ENCODE results near the gene ALOX5AP. TPM values are rescaled to one million over a fixed set of nuclear protein-coding genes. Genes with fewer than 3 reads are reported as not detected.

The ALOX5AP gene
- total and polyA plus RNA-seq, 9 of the 15 experiments (the other 6 are each of a cell fraction or from before 2014, with no cell fraction given), result 0.31 TPM; not detected in 8

- H3K79me2 ChIP-seq (ENCODE audit: control insufficient read depth, insufficient read depth, low read length), result no peaks in the 10 kb centered on the region
- H3K4me3 ChIP-seq, result no peak overlapping the region
- no peaks in the 10 kb centered on the region for H3K4me1 ChIP-seq (replicated peaks in 1 of 2; ENCODE audit: control insufficient read depth in 2 of 2, insufficient read depth in 2 of 2, low read length in 2 of 2)
- CTCF ChIA-PET (ENCODE audit: low intra/inter-chr PET ratio), result no interaction called here
- no peak for FAIRE-seq
- peaks cover 0 to 13% of the 10 kb centered on the region in 2 experiments; a peak in 4 of 5 replicates for H3K27me3 ChIP-seq (ENCODE audit: control insufficient read depth in 2 of 2, insufficient read depth in 2 of 2, low read length in 2 of 2)
- in situ Hi-C loops (cut with MboI) (no loop called here), intact Hi-C loops (cut with micrococcal nuclease) (no loop called here)
- no peak for ATAC-seq
- no peak overlapping the region for H3K9ac ChIP-seq (ENCODE audit: insufficient read depth in 1 of 2, low read depth in 2 of 2, low read length in 2 of 2)
- no peaks in the 10 kb centered on the region for H3K9me1 ChIP-seq (ENCODE audit: control insufficient read depth, insufficient read depth, low read length)
- no peak overlapping the region for H3K4me2 ChIP-seq (ENCODE audit: insufficient read depth, low read length)
- POLR2A ChIA-PET, result no interaction called here
- WGBS (ENCODE audit: insufficient coverage, low coverage, missing lambda C conversion rate), result 0% methylated on average over 4 of the region's 4 CpGs
- H2AFZ ChIP-seq (ENCODE audit: low read depth, low read length), result no peak overlapping the region
- no TSS peak for BruUV-seq (replicated peaks)
- H4K20me1 ChIP-seq (replicated peaks; ENCODE audit: control insufficient read depth, insufficient read depth, low read length), result no peaks in the 10 kb centered on the region
- H3K9me3 ChIP-seq (replicated peaks; ENCODE audit: control insufficient read depth, insufficient read depth, low read depth, low read length), result no peaks in the 10 kb centered on the region
- H3K27ac ChIP-seq (ENCODE audit: extremely low read depth, low read depth, low read length), result no peak overlapping the region
- no peak for DNase-seq (ENCODE audit: extremely low read depth in 1 of 4, low spot score in 3 of 4)
- H3K36me3 ChIP-seq (ENCODE audit: control insufficient read depth, insufficient read depth, low read length), result no peaks in the 10 kb centered on the region
- TF ChIP-seq XRCC4 (IDR thresholded peaks at IDR 0.05; ENCODE audit: extremely low read depth, insufficient read depth, insufficient read length) (no peak), AFF4 (CRISPR knock-in tag; IDR thresholded peaks at IDR 0.05) (no peak), MAZ (CRISPR knock-in tag; conservative IDR thresholded peaks at IDR 0.05 in 1 of 2, IDR thresholded peaks at IDR 0.05 in 1 of 2) (no peak), NR1H2 (CRISPR knock-in tag; IDR thresholded peaks at IDR 0.05) (no peak), RBBP5 (IDR thresholded peaks at IDR 0.05; ENCODE audit: borderline replicate concordance, insufficient read depth, low read length, poor library complexity, severe bottlenecking) (no peak), CUX1 (CRISPR knock-in tag; IDR thresholded peaks at IDR 0.05) (no peak), NFATC3 (IDR thresholded peaks at IDR 0.05) (no peak), CTCFL (IDR thresholded peaks at IDR 0.05; ENCODE audit: borderline replicate concordance, insufficient read depth, low read depth, low read length, poor library complexity, severe bottlenecking) (no peak), BRCA1 (IDR thresholded peaks at IDR 0.05) (no peak), BRCA1 (CRISPR knock-in tag; IDR thresholded peaks at IDR 0.05) (no peak), ZNF263 (CRISPR knock-in tag; IDR thresholded peaks at IDR 0.05; ENCODE audit: borderline replicate concordance) (no peak)
Observed at GRCh38 chr13:30715837-30716236, 19.5 kb upstream of the ALOX5AP start.

Data from K562 (cell line).